ENCODE results near the gene TDRD9.

The TDRD9 gene

DNA sequence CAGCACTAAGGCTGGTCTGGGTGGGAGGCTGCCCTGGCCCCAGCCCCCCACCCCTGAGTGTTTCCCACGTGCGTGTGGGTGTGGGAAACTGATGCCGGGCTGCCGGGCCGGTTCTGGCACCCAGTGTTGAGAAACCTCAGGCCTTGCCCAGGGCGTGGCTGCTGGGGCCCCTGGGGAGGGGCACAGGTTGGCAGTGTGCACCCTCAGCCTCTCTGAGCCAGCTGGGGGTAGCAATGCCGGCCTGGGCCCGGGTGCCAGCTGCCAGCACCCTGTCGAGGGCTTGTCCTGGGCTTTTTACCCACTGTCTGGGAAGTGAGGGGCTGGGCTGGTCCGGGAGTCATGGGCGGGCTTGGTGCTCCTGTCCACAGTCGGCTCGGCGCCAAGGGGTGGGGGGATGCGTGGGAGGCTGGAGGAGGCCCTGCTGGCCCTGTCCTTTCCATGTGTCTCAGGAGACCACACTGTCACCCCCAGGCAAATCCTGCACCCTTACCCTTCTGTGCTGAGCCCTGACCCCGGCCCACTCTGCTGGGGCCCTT lies 172.9 kb downstream of the TDRD9 start:
- H3K4me1 ChIP-seq (ENCODE audit: control insufficient read depth, insufficient read depth, low read length), result no peaks in the 10 kb centered on the region

GRCh38 chr14:104101651-104102281 lies 173.5 kb downstream of the TDRD9 start:
- Histone ChIP-seq H3K36me3 (ENCODE audit: control insufficient read depth, insufficient read depth, low read length) (no peaks in the 10 kb centered on the region), H3K4me1 (ENCODE audit: control insufficient read depth, insufficient read depth, low read length) (no peaks in the 10 kb centered on the region), H3K27me3 (ENCODE audit: control insufficient read depth, insufficient read depth, low read length) (no peaks in the 10 kb centered on the region), H3K9me3 (ENCODE audit: control insufficient read depth, insufficient read depth, low read length) (no peaks in the 10 kb centered on the region), H3K4me3 (ENCODE audit: low read depth, low read length) (no peak overlapping the region), H3K9ac (ENCODE audit: low read depth, low read length) (no peak overlapping the region)

More for the DNA sequence above, 172.9 kb downstream of the TDRD9 start:
- H3K36me3 ChIP-seq (ENCODE audit: control insufficient read depth, insufficient read depth, low read length), result no peaks in the 10 kb centered on the region
- H3K27me3 ChIP-seq (ENCODE audit: control insufficient read depth, insufficient read depth, low read length), result no peaks in the 10 kb centered on the region
- H3K9ac ChIP-seq (ENCODE audit: low read depth, low read length), result no peak overlapping the region
- no peak overlapping the region for H3K4me3 ChIP-seq (ENCODE audit: low read depth, low read length)
- H3K9me3 ChIP-seq (ENCODE audit: control insufficient read depth, insufficient read depth, low read length), result no peaks in the 10 kb centered on the region

Measured in iPS-15b (cell line).